T-helper 2 cell treated with Interferon-gamma antibody and Interleukin-4, amounts not matched to agents 100 ng/mL and 5 ng/mL, for 36 hours (primary cell): ENCODE data around the gene BMP10. TPM values are rescaled to one million over a fixed set of nuclear protein-coding genes. Genes with fewer than 3 reads are reported as not detected.

Source experiments
- intact Hi-C: fragments of 100-400 bp; cut with micrococcal nuclease; formaldehyde crosslinking; loops from one replicate; pipeline ENCODE4 v1.15.1; 2023
- total RNA-seq: library from RNA; stranded (reverse); gene quantifications from 2 replicates; pipeline ENCODE4 v1.2.3, GENCODE V29; 2022

Gene BMP10
- total RNA-seq, 1 donor from 2014 or later, result 0.09 TPM

DNA sequence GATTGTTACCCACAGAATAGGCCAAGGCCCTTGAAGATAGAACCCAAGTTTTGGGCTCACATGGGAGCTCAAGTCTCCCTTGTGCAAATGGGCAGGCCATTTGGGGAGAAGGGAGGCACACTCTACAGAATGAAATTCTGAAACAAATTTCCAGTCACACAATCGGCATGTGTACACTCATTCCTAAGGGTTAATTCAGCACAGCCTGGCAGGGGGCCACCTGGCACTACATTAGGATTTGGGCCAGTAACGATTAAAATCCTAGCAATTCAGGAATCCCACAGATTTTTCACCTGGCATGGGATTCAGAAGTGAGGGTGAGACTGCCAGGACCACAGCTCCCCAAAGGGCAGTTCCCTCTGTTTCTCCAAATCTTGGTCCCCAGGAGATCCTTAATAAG lies 46.4 kb downstream of the BMP10 start:
- intact Hi-C loops, result no loop called here

DNA sequence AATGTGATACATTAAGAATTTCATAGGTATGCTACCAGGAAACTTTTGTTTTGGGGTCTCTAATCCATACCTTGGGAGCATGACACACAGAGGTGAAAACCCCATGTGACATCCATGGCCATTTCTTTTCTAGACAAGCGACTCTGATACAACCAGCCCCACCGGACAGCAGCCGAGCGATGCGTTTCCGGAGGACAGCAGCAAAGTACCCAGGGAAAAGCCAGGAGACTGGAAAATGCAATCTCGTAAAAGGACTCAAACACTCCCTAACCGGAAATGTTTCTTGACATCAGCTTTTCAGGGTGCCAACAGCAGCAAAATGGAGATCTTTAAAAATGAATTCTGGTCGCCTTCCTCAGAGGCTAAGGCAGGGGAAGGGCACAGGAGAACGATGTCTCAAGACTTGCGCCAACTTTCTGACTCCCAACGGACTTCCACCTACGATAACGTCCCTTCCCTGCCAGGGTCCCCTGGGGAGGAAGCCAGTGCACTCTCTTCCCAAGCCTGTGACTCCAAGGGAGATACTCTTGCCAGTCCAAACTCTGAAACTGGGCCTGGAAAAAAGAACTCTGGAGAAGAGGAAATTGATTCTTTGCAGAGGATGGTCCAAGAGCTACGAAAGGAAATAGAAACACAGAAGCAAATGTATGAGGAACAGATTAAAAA lies 48.9 kb downstream of the BMP10 start:
- intact Hi-C loops, result no loop called here

DNA sequence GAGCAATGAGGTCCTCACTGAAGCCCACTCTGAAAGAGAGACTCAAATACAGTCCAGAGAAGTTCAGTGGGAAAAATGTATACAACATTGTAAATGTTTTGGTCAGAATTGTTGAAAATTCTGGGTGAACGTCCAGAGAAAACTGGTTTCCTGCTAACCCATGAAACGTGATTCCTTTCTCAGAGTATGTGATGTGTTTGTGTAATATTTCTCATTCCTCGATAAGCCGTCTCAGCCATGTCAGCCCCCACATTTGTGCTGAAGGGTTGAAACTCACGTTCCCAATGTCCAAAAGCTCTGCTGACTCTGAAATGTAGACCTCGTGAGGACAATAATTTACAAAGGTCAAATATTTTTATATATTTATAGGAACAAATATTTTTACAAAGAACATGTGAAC lies 51.6 kb downstream of the BMP10 start:
- intact Hi-C loops, result no loop called here

DNA sequence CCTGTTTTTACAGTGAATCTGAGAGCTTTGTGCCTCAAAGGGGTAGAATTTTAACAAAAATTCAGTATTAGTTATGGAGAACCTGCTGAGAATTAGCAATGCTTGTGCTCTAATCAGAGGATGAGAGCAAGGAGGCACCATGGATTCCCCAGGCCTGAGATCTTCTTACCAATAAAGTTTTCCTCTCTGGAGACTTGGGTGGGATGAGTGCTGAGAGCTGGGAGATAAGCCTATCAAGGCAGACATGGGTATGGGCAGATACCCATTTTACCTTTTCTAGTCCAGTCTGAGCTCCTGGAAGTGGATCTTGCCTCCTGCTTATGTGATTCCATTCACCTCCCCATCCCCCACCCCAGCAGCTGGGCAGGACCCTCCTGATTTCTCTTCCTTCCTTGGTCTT lies 53.9 kb downstream of the BMP10 start:
- intact Hi-C loops, result no loop called here

Other genes starting within 250 kb of the BMP10 start
- gene PROKR1, start 227.8 kb downstream of the BMP10 start, total RNA-seq, result not detected in 2 replicates
- gene ARHGAP25, start 136.6 kb downstream of the BMP10 start, total RNA-seq, result 82.8 and 89.1 TPM in 2 replicates
- not detected in 2 replicates for gene GKN2, start 81.5 kb upstream of the BMP10 start, total RNA-seq
- gene GKN1, start 103.2 kb upstream of the BMP10 start, total RNA-seq, result not detected in 2 replicates
- 0.02 TPM in 1 of 2 replicates, not detected in the other for gene ANTXR1, start 141.8 kb upstream of the BMP10 start, total RNA-seq